Vagina (tissue), 2 donors: ENCODE measurements around the gene PPCDC. TPM values are rescaled to one million over a fixed set of nuclear protein-coding genes. Genes with fewer than 3 reads are reported as not detected.
"Not testable (repeated sequence)": the region's sequence is repeated elsewhere in the genome, so short reads cannot be mapped to it uniquely, and the experiment has no call there.

Experiments
- DNase-seq, 2 donors: peaks; one replicate each; pipeline ENCODE4 v3.0.0-alpha.2; 2017; ENCODE audit errors: extremely low spot score in 2 of 2
- H3K27ac ChIP-seq: fragments of 200-600 bp; sonication (generic); one replicate; pipeline ENCODE4 v1.5.1; 2019
- H3K27me3 ChIP-seq: fragments of 200-600 bp; sonication (generic); one replicate; pipeline ENCODE4 v1.5.1; 2019
- H3K36me3 ChIP-seq, 2 donors: fragments of 200-600 bp; sonication (generic); one replicate each; pipeline ENCODE4 v1.5.1; 2017 to 2019
- H3K4me1 ChIP-seq: fragments of 200-600 bp; sonication (generic); one replicate; pipeline ENCODE4 v1.5.1; 2019
- H3K4me3 ChIP-seq, 2 donors: fragments of 200-600 bp; sonication (generic); 1 replicate in 1 of 2; 2 replicates in 1 of 2; pipeline ENCODE4 v1.5.1; 2016 to 2019
- H3K9me3 ChIP-seq: fragments of 200-600 bp; sonication (generic); one replicate; pipeline ENCODE4 v1.5.1; 2019
- POLR2A ChIP-seq, 2 donors: fragments of 450-650 bp; IDR thresholded peaks; one replicate each; pipeline ENCODE4 v1.6.1; 2017; ENCODE audit warnings: antibody characterized with exemption in 2 of 2, mild to moderate bottlenecking in 2 of 2, moderate library complexity in 2 of 2
- POLR2AphosphoS5 ChIP-seq, 2 donors: sonication (generic); formaldehyde crosslinking; IDR thresholded peaks; one replicate each; pipeline ENCODE4 v1.9.0; 2017; ENCODE audit warnings: antibody characterized with exemption in 2 of 2, mild to moderate bottlenecking in 2 of 2, low read depth in 1 of 2; ENCODE audit not compliant: insufficient read depth in 1 of 2
- intact Hi-C: fragments of 100-400 bp; cut with DNase I; formaldehyde crosslinking; loops from one replicate; pipeline ENCODE4 v1.15.1; 2023
- small RNA-seq: library from RNA; depleted of rRNA; stranded (forward); fragments of <200 nt; gene quantifications from one replicate; pipeline ENCODE3, GENCODE V24; 2016
- total RNA-seq: library from RNA; depleted of rRNA; stranded (reverse); fragments of >200 nt; gene quantifications from one replicate; pipeline ENCODE4 v1.2.3, GENCODE V29; 2016
- TF ChIP-seq, protein P1 (sequence below), 3 experiments: fragments of 450-650 bp in 2 of 3; fragments of 200-600 bp in 1 of 3; sonication (generic) in 1 of 3; IDR thresholded peaks; one replicate each; pipeline ENCODE4 v1.5.1; 2017 to 2019; ENCODE audit warnings: antibody characterized with exemption in 3 of 3, mild to moderate bottlenecking in 2 of 3, moderate library complexity in 2 of 3

The PPCDC gene
- total RNA-seq, 1 donor from 2014 or later = 23.8 TPM

DNA sequence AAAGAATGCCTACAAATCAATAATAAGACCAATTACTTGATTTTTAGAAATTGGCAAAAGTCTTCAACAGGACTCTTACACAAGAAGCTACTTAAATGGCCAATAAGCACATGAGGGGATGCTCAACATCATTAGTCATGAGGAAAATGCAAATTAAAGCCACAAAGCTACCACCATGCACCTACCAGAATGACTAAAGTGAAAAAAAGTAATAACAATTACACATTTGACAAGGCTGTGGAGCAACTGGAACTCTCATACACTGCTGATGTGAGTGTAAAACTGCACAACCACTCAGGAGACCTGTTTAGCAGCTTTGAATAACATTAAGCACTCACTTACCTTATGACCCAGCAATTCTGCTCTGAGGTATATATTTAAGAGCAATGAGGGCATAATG lies 68.4 kb downstream of the PPCDC start:
- TF ChIP-seq, protein P1, sequence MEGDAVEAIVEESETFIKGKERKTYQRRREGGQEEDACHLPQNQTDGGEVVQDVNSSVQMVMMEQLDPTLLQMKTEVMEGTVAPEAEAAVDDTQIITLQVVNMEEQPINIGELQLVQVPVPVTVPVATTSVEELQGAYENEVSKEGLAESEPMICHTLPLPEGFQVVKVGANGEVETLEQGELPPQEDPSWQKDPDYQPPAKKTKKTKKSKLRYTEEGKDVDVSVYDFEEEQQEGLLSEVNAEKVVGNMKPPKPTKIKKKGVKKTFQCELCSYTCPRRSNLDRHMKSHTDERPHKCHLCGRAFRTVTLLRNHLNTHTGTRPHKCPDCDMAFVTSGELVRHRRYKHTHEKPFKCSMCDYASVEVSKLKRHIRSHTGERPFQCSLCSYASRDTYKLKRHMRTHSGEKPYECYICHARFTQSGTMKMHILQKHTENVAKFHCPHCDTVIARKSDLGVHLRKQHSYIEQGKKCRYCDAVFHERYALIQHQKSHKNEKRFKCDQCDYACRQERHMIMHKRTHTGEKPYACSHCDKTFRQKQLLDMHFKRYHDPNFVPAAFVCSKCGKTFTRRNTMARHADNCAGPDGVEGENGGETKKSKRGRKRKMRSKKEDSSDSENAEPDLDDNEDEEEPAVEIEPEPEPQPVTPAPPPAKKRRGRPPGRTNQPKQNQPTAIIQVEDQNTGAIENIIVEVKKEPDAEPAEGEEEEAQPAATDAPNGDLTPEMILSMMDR (IDR thresholded peaks at IDR 0.05) = no peak
- TF ChIP-seq POLR2AphosphoS5 (IDR thresholded peaks at IDR 0.05; ENCODE audit: insufficient read depth in 1 of 2, low read depth in 1 of 2) (no peak), POLR2A (IDR thresholded peaks at IDR 0.05) (no peak)
- H3K4me1 ChIP-seq = no peaks in the 10 kb centered on the region
- H3K27me3 ChIP-seq = no peaks in the 10 kb centered on the region
- H3K4me3 ChIP-seq = no peak overlapping the region
- DNase-seq = no peak
- no peaks in the 10 kb centered on the region for H3K9me3 ChIP-seq
- intact Hi-C loops = no loop called here
- no peak overlapping the region for H3K27ac ChIP-seq
- H3K36me3 ChIP-seq = no peaks in the 10 kb centered on the region

DNA sequence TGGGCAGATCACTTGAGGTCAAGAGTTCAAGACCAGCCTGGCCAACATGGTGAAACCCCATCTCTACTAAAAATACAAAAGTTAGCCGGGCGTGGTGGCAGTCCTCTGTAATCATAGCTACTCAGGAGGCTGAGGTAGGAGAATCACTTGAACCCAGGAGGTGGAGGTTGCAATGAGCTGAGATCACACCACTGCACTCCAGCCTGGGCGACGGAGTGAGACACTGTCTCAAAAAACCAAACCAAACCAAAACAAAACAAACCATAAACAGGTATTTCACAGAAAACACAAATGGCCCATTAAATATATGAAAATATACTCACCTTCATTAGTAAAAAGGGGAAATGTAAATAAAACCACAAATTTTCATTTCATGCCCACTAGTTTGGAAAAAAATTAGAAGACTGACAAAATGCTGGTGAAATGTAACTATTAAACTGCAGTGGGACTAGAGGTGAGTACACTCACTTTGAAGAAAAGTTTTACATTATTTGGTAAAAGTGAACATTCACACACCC lies 71.6 kb downstream of the PPCDC start:
- H3K36me3 ChIP-seq, H3K27me3 ChIP-seq, H3K4me3 ChIP-seq, H3K27ac ChIP-seq, DNase-seq, H3K4me1 ChIP-seq, H3K9me3 ChIP-seq, intact Hi-C loops: not testable (repeated sequence)

DNA sequence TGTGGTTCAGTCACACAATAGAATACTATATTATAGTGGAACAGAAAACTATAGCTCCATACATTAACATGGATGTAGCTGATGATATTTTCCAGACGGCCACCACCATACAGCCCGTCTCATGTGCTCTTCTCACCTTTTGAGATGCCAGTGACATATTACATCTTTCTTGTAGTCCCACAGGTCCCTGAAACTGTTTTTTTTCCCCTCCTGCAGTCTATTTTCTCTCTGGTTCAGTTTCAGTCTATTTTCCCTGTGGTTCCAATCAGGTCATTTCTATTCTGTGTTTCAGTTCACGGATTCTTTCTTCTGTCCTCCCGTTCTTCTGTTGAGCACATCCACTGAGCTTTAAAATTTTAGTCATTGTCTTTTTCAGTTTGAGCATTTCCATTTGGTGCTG lies 72.2 kb downstream of the PPCDC start:
- Histone ChIP-seq H3K27me3 (no peaks in the 10 kb centered on the region), H3K27ac (no peak overlapping the region), H3K4me1 (no peaks in the 10 kb centered on the region), H3K4me3 (no peak overlapping the region), H3K36me3 (no peaks in the 10 kb centered on the region), H3K9me3 (no peaks in the 10 kb centered on the region)
- intact Hi-C loops = no loop called here
- TF ChIP-seq POLR2AphosphoS5 (IDR thresholded peaks at IDR 0.05; ENCODE audit: insufficient read depth in 1 of 2, low read depth in 1 of 2) (no peak), POLR2A (IDR thresholded peaks at IDR 0.05) (no peak)
- TF ChIP-seq, protein P1 (IDR thresholded peaks at IDR 0.05) = no peak
- no peak for DNase-seq

DNA sequence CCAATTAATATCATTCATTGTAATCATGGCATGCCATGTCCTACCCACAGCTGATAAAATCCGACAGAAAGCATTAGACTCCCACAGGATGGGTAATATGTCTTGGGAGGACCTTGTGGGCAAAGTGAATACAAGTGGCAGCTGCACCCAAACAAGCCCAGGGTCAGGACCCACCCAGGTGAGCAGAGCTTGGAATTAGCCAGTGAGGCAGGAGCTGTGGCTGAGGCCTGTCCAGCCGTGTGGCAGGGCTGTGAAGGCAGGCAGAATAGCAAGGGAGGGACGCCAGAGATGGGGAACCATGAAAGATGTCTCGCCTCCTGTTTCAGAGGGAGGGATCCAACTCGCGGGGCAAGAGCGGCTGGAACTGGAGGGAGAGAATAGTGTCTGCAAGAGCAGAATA lies 74.5 kb downstream of the PPCDC start:
- DNase-seq = no peak
- intact Hi-C loops = no loop called here
- Histone ChIP-seq H3K27ac (no peak overlapping the region), H3K27me3 (no peaks in the 10 kb centered on the region), H3K4me1 (no peaks in the 10 kb centered on the region), H3K36me3 (no peaks in the 10 kb centered on the region), H3K4me3 (no peak overlapping the region), H3K9me3 (no peaks in the 10 kb centered on the region)
- TF ChIP-seq POLR2A (IDR thresholded peaks at IDR 0.05) (no peak), POLR2AphosphoS5 (IDR thresholded peaks at IDR 0.05; ENCODE audit: insufficient read depth in 1 of 2, low read depth in 1 of 2) (no peak)
- TF ChIP-seq, protein P1 (IDR thresholded peaks at IDR 0.05) = no peak

DNA sequence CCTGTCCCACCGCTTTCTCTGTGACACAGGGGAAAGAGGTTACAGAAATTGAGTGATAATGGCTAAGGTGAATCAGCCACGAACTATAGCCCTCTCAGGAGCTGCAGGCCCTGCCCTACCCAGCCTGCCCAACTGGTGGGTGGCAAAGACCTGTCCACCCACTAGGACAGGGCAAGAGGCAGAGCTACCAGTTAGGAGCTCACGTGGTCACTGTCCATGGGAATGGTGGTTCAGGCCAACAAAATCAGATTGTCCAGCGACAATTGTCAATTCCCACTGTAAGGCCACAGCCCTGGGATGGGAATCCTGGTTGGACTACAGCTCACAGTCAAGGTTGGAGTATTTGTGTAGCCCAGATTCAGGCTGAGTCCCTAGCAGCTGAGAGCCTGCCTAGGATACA lies 75.0 kb downstream of the PPCDC start:
- intact Hi-C loops = no loop called here
- H3K4me3 ChIP-seq = no peak overlapping the region
- no peaks in the 10 kb centered on the region for H3K9me3 ChIP-seq
- H3K4me1 ChIP-seq = no peaks in the 10 kb centered on the region
- H3K27ac ChIP-seq = no peak overlapping the region
- TF ChIP-seq POLR2A (IDR thresholded peaks at IDR 0.05) (no peak), POLR2AphosphoS5 (IDR thresholded peaks at IDR 0.05; ENCODE audit: insufficient read depth in 1 of 2, low read depth in 1 of 2) (no peak)
- TF ChIP-seq, protein P1 (IDR thresholded peaks at IDR 0.05) = no peak
- no peak for DNase-seq
- no peaks in the 10 kb centered on the region for H3K36me3 ChIP-seq
- H3K27me3 ChIP-seq = no peaks in the 10 kb centered on the region

Small RNAs within 50 kb of the gene (small RNA-seq; reads per million reads assigned to genes)
- gene AC015720.1 = not detected
- not detected for gene RF00019

Other genes starting within 250 kb of the PPCDC start
- gene CSK, start 241.5 kb upstream of the PPCDC start, total RNA-seq = 26.3 TPM
- not detected for gene LMAN1L, start 210.8 kb upstream of the PPCDC start, total RNA-seq
- not detected for gene CPLX3, start 197.0 kb upstream of the PPCDC start, total RNA-seq
- gene ULK3, start 180.4 kb upstream of the PPCDC start, total RNA-seq = 75.9 TPM
- 56.7 TPM for gene SCAMP2, start 150.2 kb upstream of the PPCDC start, total RNA-seq
- gene MPI, start 133.5 kb upstream of the PPCDC start, total RNA-seq = 43.2 TPM
- 51.6 TPM for gene FAM219B, start 116.7 kb upstream of the PPCDC start, total RNA-seq
- gene COX5A, start 85.5 kb upstream of the PPCDC start, total RNA-seq = 123 TPM
- 11.3 TPM for gene RPP25, start 66.8 kb upstream of the PPCDC start, total RNA-seq
- 6.6 TPM for gene SCAMP5, start 28.0 kb upstream of the PPCDC start, total RNA-seq
- gene C15orf39, start 178.3 kb downstream of the PPCDC start, total RNA-seq = 20.9 TPM
- gene GOLGA6C, start 234.7 kb downstream of the PPCDC start, total RNA-seq = not detected